GM12878 (cell line): ENCODE results near the gene SLIT1. TPM values are rescaled to one million over a fixed set of nuclear protein-coding genes. Genes with fewer than 3 reads are reported as not detected.

Experiments
- ATAC-seq: fragments of 200-7000 bp; cut with Tn5 transposase; 3 replicates; pipeline ENCODE4 v1.9.1; 2020; ENCODE audit warnings: mild to moderate bottlenecking, moderate library complexity
- BruUV-seq: library from RNA; stranded (reverse); fragments of 400-500 nt; replicated peaks from 2 replicates; lab custom pipeline; 2021; lab: Mats Ljungman, UMichigan
- CTCF ChIA-PET: fragments of 300-600 bp; sonication (Branson Sonifier 250); formaldehyde crosslinking; extraction: SDS; loops from one replicate; lab custom pipeline; 2021; ENCODE audit warnings: inconsistent platforms; lab: Yijun Ruan, JAX
- POLR2A ChIA-PET: fragments of 350-600 bp; formaldehyde crosslinking; extraction: SDS; loops from one replicate; lab custom pipeline; 2021; ENCODE audit warnings: inconsistent platforms; lab: Charles Lee
- RAD21 ChIA-PET: fragments of 300-600 bp; sonication (Branson Sonifier 250); formaldehyde crosslinking; loops from one replicate; lab custom pipeline; 2023; ENCODE audit warnings: antibody characterized with exemption; ENCODE audit not compliant: unreplicated experiment; lab: Charles Lee
- SMC1A ChIA-PET: fragments of 300-600 bp; sonication (Branson Sonifier 250); formaldehyde crosslinking; loops from one replicate; lab custom pipeline; 2023; ENCODE audit not compliant: unreplicated experiment, uncharacterized antibody; lab: Charles Lee
- DNase-seq: peaks from one replicate; pipeline ENCODE4 v3.0.0-alpha.2; 2011; ENCODE audit warnings: low read depth, low spot score
- FAIRE-seq: peaks from 3 replicates; lab custom pipeline; 2011; peaks lifted over from hg19 to GRCh38; lab: Jason Lieb, UNC
- H2AFZ ChIP-seq: 2 replicates; pipeline ENCODE4 v1.6.0; 2011; ENCODE audit warnings: low read depth, low read length, control low read depth; ENCODE audit not compliant: control insufficient read depth
- H3K27ac ChIP-seq: 2 replicates; pipeline ENCODE4 v1.5.1; 2011; ENCODE audit warnings: control low read depth; ENCODE audit not compliant: control insufficient read depth, insufficient read depth
- H3K27me3 ChIP-seq, 2 experiments: replicated peaks in 1 of 2; 2 replicates each; pipeline versions ENCODE4 v1.6.0 to v1.6.1; 2011; ENCODE audit warnings: low read length in 1 of 2; ENCODE audit not compliant: control insufficient read depth in 2 of 2, insufficient read depth in 2 of 2
- H3K36me3 ChIP-seq, 2 experiments: 2 replicates each; pipeline ENCODE4 v1.5.1; 2011; ENCODE audit warnings: low read length in 1 of 2; ENCODE audit not compliant: control insufficient read depth in 2 of 2, insufficient read depth in 2 of 2
- H3K4me1 ChIP-seq: 2 replicates; pipeline ENCODE4 v1.6.1; 2011; ENCODE audit warnings: mild to moderate bottlenecking, low read length, moderate library complexity, mixed read lengths; ENCODE audit not compliant: control insufficient read depth, insufficient read depth
- H3K4me2 ChIP-seq: 2 replicates; pipeline ENCODE4 v1.6.0; 2011; ENCODE audit warnings: control low read depth; ENCODE audit not compliant: control insufficient read depth, insufficient read depth
- H3K4me3 ChIP-seq: fragments of 200-600 bp; sonication (generic); 2 replicates; pipeline ENCODE4 v1.5.1; 2016
- H3K79me2 ChIP-seq: 2 replicates; pipeline ENCODE4 v1.6.0; 2011; ENCODE audit warnings: low read length; ENCODE audit not compliant: control insufficient read depth, insufficient read depth
- H3K9ac ChIP-seq: 2 replicates; pipeline ENCODE4 v1.8.0; 2011; ENCODE audit warnings: low read length, control low read depth, mixed read lengths; ENCODE audit not compliant: control insufficient read depth, insufficient read depth
- H3K9me3 ChIP-seq: replicated peaks from 3 replicates; pipeline ENCODE4 v1.5.1; 2011; ENCODE audit warnings: mild to moderate bottlenecking, low read length; ENCODE audit not compliant: control insufficient read depth, insufficient read depth
- H4K20me1 ChIP-seq: 2 replicates; pipeline ENCODE4 v1.6.0; 2011; ENCODE audit not compliant: control insufficient read depth, insufficient read depth
- CBX5 ChIP-seq: sonication (generic); IDR thresholded peaks from 2 replicates; pipeline ENCODE4 v1.6.1; 2016; ENCODE audit warnings: low read depth, moderate library complexity, mild to moderate bottlenecking, inconsistent platforms
- E2F8 ChIP-seq: fragments of 450-650 bp; IDR thresholded peaks from 2 replicates; pipeline ENCODE4 v1.6.1; 2018; ENCODE audit warnings: mild to moderate bottlenecking, low read depth, moderate library complexity; ENCODE audit not compliant: partially characterized antibody
- ELK1 ChIP-seq: IDR thresholded peaks from 2 replicates; pipeline ENCODE4 v1.6.1; 2012; ENCODE audit warnings: low read depth, low read length, improper control_type of control experiment
- EP300 ChIP-seq, 2 experiments: fragments of 150-350 bp in 1 of 2; IDR thresholded peaks; 2 replicates each; pipeline ENCODE4 v1.6.1; 2011 to 2012; ENCODE audit warnings: low read depth in 2 of 2, low read length in 2 of 2, borderline replicate concordance in 1 of 2, improper control_type of control experiment in 1 of 2, inconsistent platforms in 1 of 2; ENCODE audit not compliant: control insufficient read depth in 1 of 2
- KAT2A ChIP-seq: conservative IDR thresholded peaks from 2 replicates; pipeline ENCODE4 v1.6.1; 2011; ENCODE audit warnings: low read depth, low read length; ENCODE audit not compliant: control insufficient read depth
- KDM1A ChIP-seq: fragments of 200-600 bp; sonication (generic); IDR thresholded peaks from 2 replicates; pipeline ENCODE4 v1.6.1; 2016; ENCODE audit warnings: borderline replicate concordance
- MAX ChIP-seq: IDR thresholded peaks from 2 replicates; pipeline ENCODE4 v1.6.1; 2012; ENCODE audit warnings: low read depth, low read length, improper control_type of control experiment
- NFXL1 ChIP-seq: fragments of 450-650 bp; IDR thresholded peaks from 2 replicates; pipeline ENCODE4 v1.6.1; 2017; ENCODE audit warnings: antibody characterized with exemption, mild to moderate bottlenecking, borderline replicate concordance
- PAX5 ChIP-seq: IDR thresholded peaks from 2 replicates; pipeline ENCODE4 v1.6.1; 2011; ENCODE audit warnings: low read depth, low read length, borderline replicate concordance
- RAD51 ChIP-seq: fragments of 450-650 bp; IDR thresholded peaks from 2 replicates; pipeline ENCODE4 v1.6.1; 2016; ENCODE audit warnings: moderate library complexity, mild to moderate bottlenecking, inconsistent platforms
- RCOR1 ChIP-seq: conservative IDR thresholded peaks from 2 replicates; pipeline ENCODE4 v1.6.1; 2012; ENCODE audit warnings: low read depth, low read length, improper control_type of control experiment
- SMARCA5 ChIP-seq: fragments of 450-650 bp; IDR thresholded peaks from 2 replicates; pipeline ENCODE4 v1.6.1; 2017; ENCODE audit warnings: mild to moderate bottlenecking
- SPI1 ChIP-seq: IDR thresholded peaks from 2 replicates; pipeline ENCODE4 v1.6.1; 2011; ENCODE audit warnings: low read depth, mild to moderate bottlenecking, low read length, moderate library complexity, borderline replicate concordance; ENCODE audit not compliant: insufficient read depth
- SUZ12 ChIP-seq: fragments of 200-600 bp; sonication (generic); IDR thresholded peaks from one replicate; pipeline ENCODE4 v1.6.1; 2018; ENCODE audit warnings: antibody characterized with exemption, mild to moderate bottlenecking; ENCODE audit not compliant: unreplicated experiment
- TCF12 ChIP-seq: IDR thresholded peaks from 2 replicates; pipeline ENCODE4 v1.6.1; 2011; ENCODE audit warnings: low read depth, mild to moderate bottlenecking, low read length
- TCF3 ChIP-seq: IDR thresholded peaks from 2 replicates; pipeline ENCODE4 v1.6.1; 2012; ENCODE audit warnings: low read depth, mild to moderate bottlenecking, low read length, borderline replicate concordance; ENCODE audit not compliant: insufficient read depth
- WRNIP1 ChIP-seq: IDR thresholded peaks from 2 replicates; pipeline ENCODE4 v1.6.1; 2011; ENCODE audit warnings: low read depth, low read length, improper control_type of control experiment, borderline replicate concordance
- YBX1 ChIP-seq: fragments of 450-650 bp; IDR thresholded peaks from 2 replicates; pipeline ENCODE4 v1.6.1; 2016; ENCODE audit warnings: antibody characterized with exemption
- YY1 ChIP-seq: IDR thresholded peaks from 2 replicates; pipeline ENCODE4 v1.6.1; 2011; ENCODE audit warnings: low read depth, mild to moderate bottlenecking, low read length
- ZNF384 ChIP-seq: IDR thresholded peaks from 2 replicates; pipeline ENCODE4 v1.6.1; 2012; ENCODE audit warnings: low read depth, mild to moderate bottlenecking, low read length, improper control_type of control experiment, borderline replicate concordance
- WGBS: methylation state at CpG from one replicate; pipeline ENCODE4 v1.1.6; 2016; ENCODE audit warnings: low lambda C conversion rate; ENCODE audit not compliant: insufficient replicate concordance, insufficient coverage; ENCODE audit errors: missing lambda C conversion rate; 5-methylcytosine and 5-hydroxymethylcytosine counted together
- in situ Hi-C: fragments of 300-500 bp; cut with MboI; formaldehyde crosslinking; loops from 9 replicates; pipeline ENCODE4 v1.14.3; 2018; ENCODE audit warnings: mixed read lengths
- intact Hi-C: fragments of 100-400 bp; cut with micrococcal nuclease; formaldehyde crosslinking; loops from one replicate; pipeline ENCODE4 v1.14.2; 2022; ENCODE audit not compliant: unreplicated experiment
- polyA plus RNA-seq, 11 experiments: library from polyadenylated mRNA; depleted of rRNA in 4 of 11; unstranded in 6 of 11; stranded (reverse) in 5 of 11; fragments of >200 nt; fragmentation: Nextera tagmentation in 4 of 11; fragmentation: Illumina TruSeq in 1 of 11; extraction: Ambion mirVana in 4 of 11; extraction: Trizol in 1 of 11; gene quantifications; 1 replicate in 1 of 11; 2 replicates in 10 of 11; pipeline versions ENCODE4 v1.2.1 to v1.2.3, GENCODE V29; 2011 to 2016; ENCODE audit warnings: inconsistent platforms in 2 of 11, missing spikeins in 2 of 11, low read depth in 1 of 11
- total RNA-seq, 4 experiments: library from RNA; depleted of rRNA in 3 of 4; stranded (reverse); fragments of >200 nt in 3 of 4; fragmentation: Illumina TruSeq in 1 of 4; extraction: Trizol in 1 of 4; gene quantifications; 2 replicates each; pipeline versions ENCODE4 v1.2.1 to v1.2.3, GENCODE V29; 2013 to 2021

SLIT1 gene
- total and polyA plus RNA-seq, 10 of the 15 experiments (the other 5 are each of a cell fraction or from before 2014, with no cell fraction given): 0.04 to 0.19 (median 0.06) TPM; not detected in 4

- H3K4me1 ChIP-seq: no peaks in the 10 kb centered on the region
- no peak overlapping the region for H3K27ac ChIP-seq
- intact Hi-C loops (loop anchor here (2.0 kb wide), 1 partner anchor 129 kb away; no protein-coding TSS in a partner anchor), in situ Hi-C loops (no loop called here)
- H3K9me3 ChIP-seq: no peaks in the 10 kb centered on the region
- DNase-seq: no peak
- WGBS: 5% methylated on average over 6 of the region's 6 CpGs
- ChIA-PET POLR2A (no interaction called here), RAD21 (interaction anchor here (0.6 to 2.2 kb wide), 7 partner anchors 9 to 129 kb away, joined by 3 to 13 read pairs (median 7); no protein-coding TSS in a partner anchor), CTCF (interaction anchor here (0.6 to 19.9 kb wide), 27 partner anchors 8 to 144 kb away, joined by 3 to 651 read pairs (median 5); no protein-coding TSS in a partner anchor), SMC1A (interaction anchor here (0.8 to 3.5 kb wide), 10 partner anchors 8 to 129 kb away, joined by 3 to 18 read pairs (median 4); no protein-coding TSS in a partner anchor)
- no TSS peak for BruUV-seq
- H2AFZ ChIP-seq: no peak overlapping the region
- peak; percentile 93 for ATAC-seq
- H3K4me2 ChIP-seq: no peak overlapping the region
- H4K20me1 ChIP-seq: no peaks in the 10 kb centered on the region
- no peaks in the 10 kb centered on the region; a peak in 1 of 4 replicates for H3K27me3 ChIP-seq
- H3K4me3 ChIP-seq: no peak overlapping the region
- H3K36me3 ChIP-seq: no peaks in the 10 kb centered on the region
- no peak overlapping the region for H3K9ac ChIP-seq
- no peaks in the 10 kb centered on the region for H3K79me2 ChIP-seq
- FAIRE-seq: peak; percentile 54
- TF ChIP-seq SPI1: no peak
- no peak for TF ChIP-seq WRNIP1
- no peak for TF ChIP-seq ZNF384
- TF ChIP-seq TCF12: 0 out of 2 replicates have a peak, but pooled peaks have one; percentile 39
- TF ChIP-seq SMARCA5: no peak
- no peak for TF ChIP-seq ELK1
- no peak for TF ChIP-seq YBX1
- TF ChIP-seq E2F8: no peak
- no peak for TF ChIP-seq KDM1A
- no peak for TF ChIP-seq MAX
- no peak for TF ChIP-seq NFXL1
- no peak for TF ChIP-seq TCF3
- TF ChIP-seq CBX5: no peak
- no peak for TF ChIP-seq EP300 (IDR thresholded peaks at IDR 0.05; ENCODE audit: borderline replicate concordance in 1 of 2, control insufficient read depth in 1 of 2, low read depth in 2 of 2, low read length in 2 of 2)
- no peak for TF ChIP-seq PAX5
- no peak for TF ChIP-seq SUZ12
- peak; percentile 64 for TF ChIP-seq YY1
- no peak for TF ChIP-seq RAD51
- no peak for TF ChIP-seq KAT2A
- TF ChIP-seq RCOR1: peak; percentile 86; the same call in 1 of the 2 replicates
These were observed 104.0 kb downstream of the SLIT1 start for GRCh38 chr10:97081621-97082235.
